ENCODE results near the gene PCYT1B.
"Not testable (repeated sequence)": the region's sequence is repeated elsewhere in the genome, so short reads cannot be mapped to it uniquely, and the experiment has no call there.

Gene PCYT1B

GRCh38 chrX:24657671-24658386 lies 10.7 kb upstream of the PCYT1B start:
- H3K4me3 ChIP-seq = no peak overlapping the region
- no peak overlapping the region for H3K27ac ChIP-seq
- no peak for TF ChIP-seq Cebpa-rat (IDR thresholded peaks at IDR 0.05)
- no peaks in the 10 kb centered on the region for H3K4me1 ChIP-seq
- H3K9me3 ChIP-seq (replicated peaks in 1 of 11) = no peaks in the 10 kb centered on the region
- no peak overlapping the region for H3K4me2 ChIP-seq
- no peak overlapping the region for H3K9ac ChIP-seq
- H3K27me3 ChIP-seq = peaks cover 0 to 16% (median 0%) of the 10 kb centered on the region in 11 experiments; a peak in 6 of 22 replicates
- H4K20me1 ChIP-seq = no peaks in the 10 kb centered on the region; a peak in 1 of 22 replicates
- no peaks in the 10 kb centered on the region for H3K36me3 ChIP-seq

GRCh38 chrX:24655679-24656078 lies 8.5 kb upstream of the PCYT1B start:
- H3K4me2 ChIP-seq; H3K27ac ChIP-seq; H3K9me3 ChIP-seq (replicated peaks in 1 of 11); H3K4me1 ChIP-seq; H4K20me1 ChIP-seq; H3K27me3 ChIP-seq; H3K9ac ChIP-seq; H3K4me3 ChIP-seq; H3K36me3 ChIP-seq: not testable (repeated sequence)

- Histone ChIP-seq H3K4me2 (no peak overlapping the region), H3K9me3 (replicated peaks in 1 of 11) (0 out of 22 replicates have a peak, but pooled peaks cover 0 to 3% (median 0%) of the 10 kb centered on the region in 11 experiments), H3K27me3 (peaks cover 2 to 23% (median 13%) of the 10 kb centered on the region in 11 experiments; a peak in 21 of 22 replicates), H3K27ac (no peak overlapping the region), H4K20me1 (no peaks in the 10 kb centered on the region), H3K4me3 (no peak overlapping the region), H3K4me1 (peaks cover 0 to 8% (median 7%) of the 10 kb centered on the region in 10 experiments; a peak in 9 of 20 replicates), H3K9ac (no peak overlapping the region), H3K36me3 (no peaks in the 10 kb centered on the region)
- TF ChIP-seq Cebpa-rat (IDR thresholded peaks at IDR 0.05) = no peak
Measured at GRCh38 chrX:24651783-24652182, 4.6 kb upstream of the PCYT1B start.

- Histone ChIP-seq H3K36me3 (no peaks in the 10 kb centered on the region), H3K4me2 (no peak overlapping the region), H4K20me1 (no peaks in the 10 kb centered on the region), H3K27ac (no peak overlapping the region), H3K4me3 (no peak overlapping the region), H3K9me3 (replicated peaks in 1 of 11) (0 out of 22 replicates have a peak, but pooled peaks cover 0 to 6% (median 0%) of the 10 kb centered on the region in 11 experiments), H3K27me3 (peaks cover 15 to 37% (median 29%) of the 10 kb centered on the region in 11 experiments), H3K9ac (no peak overlapping the region), H3K4me1 (peaks cover 6 to 8% (median 7%) of the 10 kb centered on the region in 10 experiments; a peak in 11 of 20 replicates)
- no peak for TF ChIP-seq Cebpa-rat (IDR thresholded peaks at IDR 0.05)
Measured at GRCh38 chrX:24648495-24648894, 1.3 kb upstream of the PCYT1B start.

GRCh38 chrX:24646745-24647182 lies 383 bp downstream of the PCYT1B start:
- peak overlapping the region in 7 of 11 experiments; percentile 23 to 74 (median 64); a peak in 8 of 22 replicates for H3K4me2 ChIP-seq
- 0 out of 22 replicates have a peak, but pooled peaks cover 0 to 6% (median 0%) of the 10 kb centered on the region in 11 experiments for H3K9me3 ChIP-seq (replicated peaks in 1 of 11)
- H3K4me1 ChIP-seq = peaks cover 6 to 8% (median 7%) of the 10 kb centered on the region in 10 experiments; a peak in 11 of 20 replicates
- no peaks in the 10 kb centered on the region for H3K36me3 ChIP-seq
- peaks cover 15 to 43% (median 34%) of the 10 kb centered on the region in 11 experiments for H3K27me3 ChIP-seq
- no peak overlapping the region for H3K9ac ChIP-seq
- no peak overlapping the region for H3K4me3 ChIP-seq
- H3K27ac ChIP-seq = no peak overlapping the region
- TF ChIP-seq Cebpa-rat (IDR thresholded peaks at IDR 0.05) = no peak
- no peaks in the 10 kb centered on the region for H4K20me1 ChIP-seq

GRCh38 chrX:24646006-24646405 lies 1.1 kb downstream of the PCYT1B start:
- peaks cover 6 to 8% (median 7%) of the 10 kb centered on the region in 10 experiments; a peak in 11 of 20 replicates for H3K4me1 ChIP-seq
- peak overlapping the region in 3 of 11 experiments; percentile 3 to 32 (median 7); a peak in 3 of 22 replicates for H3K4me2 ChIP-seq
- H3K27me3 ChIP-seq = peaks cover 15 to 44% (median 34%) of the 10 kb centered on the region in 11 experiments
- no peak overlapping the region for H3K27ac ChIP-seq
- H3K9ac ChIP-seq = no peak overlapping the region
- no peak overlapping the region for H3K4me3 ChIP-seq
- no peak for TF ChIP-seq Cebpa-rat (IDR thresholded peaks at IDR 0.05)
- H3K36me3 ChIP-seq = no peaks in the 10 kb centered on the region
- H3K9me3 ChIP-seq (replicated peaks in 1 of 11) = 0 out of 22 replicates have a peak, but pooled peaks cover 0 to 6% (median 0%) of the 10 kb centered on the region in 11 experiments
- no peaks in the 10 kb centered on the region for H4K20me1 ChIP-seq

- no peaks in the 10 kb centered on the region for H4K20me1 ChIP-seq
- H3K4me1 ChIP-seq = peaks cover 6 to 8% (median 7%) of the 10 kb centered on the region in 10 experiments; a peak in 11 of 20 replicates
- H3K27ac ChIP-seq = no peak overlapping the region
- H3K9me3 ChIP-seq (replicated peaks in 1 of 11) = 0 out of 22 replicates have a peak, but pooled peaks cover 0 to 6% (median 0%) of the 10 kb centered on the region in 11 experiments
- TF ChIP-seq Cebpa-rat (IDR thresholded peaks at IDR 0.05) = no peak
- no peaks in the 10 kb centered on the region for H3K36me3 ChIP-seq
- peaks cover 15 to 49% (median 33%) of the 10 kb centered on the region in 11 experiments for H3K27me3 ChIP-seq
- no peak overlapping the region for H3K4me3 ChIP-seq
- no peak overlapping the region for H3K9ac ChIP-seq
- no peak overlapping the region for H3K4me2 ChIP-seq
Measured at GRCh38 chrX:24643116-24643515, 4.0 kb downstream of the PCYT1B start.

GRCh38 chrX:24629701-24630100 lies 17.4 kb downstream of the PCYT1B start:
- H3K27ac ChIP-seq = no peak overlapping the region
- H3K27me3 ChIP-seq = no peaks in the 10 kb centered on the region; a peak in 1 of 22 replicates
- H3K4me2 ChIP-seq = no peak overlapping the region
- H4K20me1 ChIP-seq = no peaks in the 10 kb centered on the region
- H3K9ac ChIP-seq = no peak overlapping the region
- H3K36me3 ChIP-seq = no peaks in the 10 kb centered on the region
- TF ChIP-seq Cebpa-rat (IDR thresholded peaks at IDR 0.05) = no peak
- no peak overlapping the region for H3K4me3 ChIP-seq
- peaks cover 0 to 9% (median 4%) of the 10 kb centered on the region in 11 experiments; a peak in 9 of 22 replicates for H3K9me3 ChIP-seq (replicated peaks in 1 of 11)
- H3K4me1 ChIP-seq = no peaks in the 10 kb centered on the region

- Histone ChIP-seq H3K9me3 (replicated peaks in 1 of 11) (no peaks in the 10 kb centered on the region), H3K4me2 (no peak overlapping the region), H3K4me1 (no peaks in the 10 kb centered on the region), H3K4me3 (no peak overlapping the region), H3K27ac (no peak overlapping the region), H4K20me1 (no peaks in the 10 kb centered on the region), H3K9ac (no peak overlapping the region), H3K36me3 (no peaks in the 10 kb centered on the region), H3K27me3 (no peaks in the 10 kb centered on the region)
- no peak for TF ChIP-seq Cebpa-rat (IDR thresholded peaks at IDR 0.05)
Measured at GRCh38 chrX:24619647-24620046, 27.5 kb downstream of the PCYT1B start.

Data from BLaER1 treated with 17β-estradiol and CSF1 and Interleukin-3, amounts not matched to agents 10 nM and 100 nM (cell line).